HG03439 (cell line): Measurements from ENCODE around the gene UGT1A10.

Experiments
- ATAC-seq: cut with Tn5 transposase; IDR thresholded peaks from one replicate; pipeline ENCODE4 v1.9.1; 2021; ENCODE audit warnings: mild to moderate bottlenecking, moderate library complexity; ENCODE audit not compliant: unreplicated experiment

The UGT1A10 gene

GRCh38 chr2:233819884-233820773 lies 183.9 kb downstream of the UGT1A10 start:
- ATAC-seq, result no peak

GRCh38 chr2:233820774-233821105 lies 184.5 kb downstream of the UGT1A10 start:
- no peak for ATAC-seq

- no peak for ATAC-seq
These were observed 184.9 kb downstream of the UGT1A10 start for GRCh38 chr2:233821196-233821595.

- ATAC-seq, result no peak
These were observed 185.5 kb downstream of the UGT1A10 start for GRCh38 chr2:233821709-233822100.

- ATAC-seq, result no peak
These were observed 186.0 kb downstream of the UGT1A10 start for GRCh38 chr2:233822101-233822771.
